ENCODE measurements around the gene FGF12. TPM values are rescaled to one million over a fixed set of nuclear protein-coding genes. Genes with fewer than 3 reads are reported as not detected.
"Not testable (repeated sequence)": the region's sequence is repeated elsewhere in the genome, so short reads cannot be mapped to it uniquely, and the experiment has no call there.

Gene FGF12
- total and polyA plus RNA-seq, 11 donors = 21.8 to 420 (median 265) TPM

DNA sequence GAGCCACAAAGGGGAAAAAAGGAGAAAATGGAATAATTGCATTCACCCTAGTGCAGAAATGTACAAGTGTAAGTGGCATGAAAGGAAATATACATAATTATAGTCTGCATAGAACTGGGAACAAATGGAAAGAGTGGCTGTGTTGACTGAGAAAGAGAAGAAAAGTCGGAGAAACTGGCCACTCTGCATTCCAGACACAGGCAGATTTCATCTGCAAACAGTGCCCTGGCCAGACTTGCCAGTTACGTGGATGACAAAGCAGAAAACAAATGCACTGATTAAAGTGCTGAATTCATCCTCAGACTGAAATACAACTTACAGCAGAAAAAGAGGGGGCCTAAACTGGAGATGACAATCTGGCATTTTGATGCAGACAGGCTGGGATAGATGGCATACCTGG, 129.8 kb downstream of the FGF12 start:
- H3K36me3 ChIP-seq = no peaks in the 10 kb centered on the region
- intact Hi-C loops (cut with DNase I) = no loop called here
- ATAC-seq = peak; percentile 18 to 42 (median 34)
- no peak for DNase-seq
- H3K4me1 ChIP-seq = peaks cover 0 to 23% (median 0%) of the 10 kb centered on the region in 12 donors
- peaks cover 0 to 10% (median 0%) of the 10 kb centered on the region in 12 donors for H3K9me3 ChIP-seq
- TF ChIP-seq CTCF (IDR thresholded peaks at IDR 0.05) = no peak
- no peak for TF ChIP-seq POLR2A (IDR thresholded peaks at IDR 0.05)
- H3K27ac ChIP-seq = peak overlapping the region in 10 of 12 donors; percentile 5 to 56 (median 37)
- no peaks in the 10 kb centered on the region for H3K27me3 ChIP-seq
- H3K4me3 ChIP-seq = peak overlapping the region in 1 of 12 donors; percentile 1
- WGBS, 4 donors = 33 to 44% (median 39%) methylated on average over 2 of the region's 2 CpGs

DNA sequence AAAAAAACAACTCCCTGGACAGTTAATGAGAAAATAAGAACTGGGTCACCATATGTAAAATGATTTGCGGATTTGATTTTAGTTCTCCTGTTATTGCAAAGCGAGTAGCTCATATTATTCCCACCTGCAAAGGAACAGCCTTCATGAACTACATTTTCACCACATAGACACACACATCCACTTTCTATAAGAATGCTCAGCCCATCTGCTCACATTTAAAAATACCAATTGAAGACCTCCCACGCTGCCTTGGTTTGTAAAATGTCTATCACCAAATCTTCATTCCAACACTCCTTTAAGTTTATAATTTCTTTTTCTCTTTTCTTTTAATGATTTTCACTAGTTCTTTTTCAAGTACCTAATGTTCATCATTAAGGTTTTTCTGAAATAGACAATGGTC, 148.6 kb downstream of the FGF12 start:
- ATAC-seq (no peak), DNase-seq (no peak)
- Histone ChIP-seq H3K9me3 (peaks cover 0 to 5% (median 0%) of the 10 kb centered on the region in 12 donors), H3K36me3 (no peaks in the 10 kb centered on the region), H3K27me3 (no peaks in the 10 kb centered on the region), H3K4me3 (no peak overlapping the region), H3K27ac (peak overlapping the region in 3 of 12 donors; percentile 27 to 57 (median 31)), H3K4me1 (peaks cover 0 to 9% (median 0%) of the 10 kb centered on the region in 12 donors)
- no peak for TF ChIP-seq POLR2A (IDR thresholded peaks at IDR 0.05)
- no peak for TF ChIP-seq CTCF (IDR thresholded peaks at IDR 0.05)
- WGBS, 4 donors = 89 to 96% (median 94%) methylated on average over 3 of the region's 3 CpGs
- intact Hi-C loops (cut with DNase I) = loop anchor here in 3 of 10 donors (5.0 to 10.0 kb wide), 3 partner anchors 59 to 146 kb away; partner anchors contain the start of gene FGF12 (in 1 of the 3)

DNA sequence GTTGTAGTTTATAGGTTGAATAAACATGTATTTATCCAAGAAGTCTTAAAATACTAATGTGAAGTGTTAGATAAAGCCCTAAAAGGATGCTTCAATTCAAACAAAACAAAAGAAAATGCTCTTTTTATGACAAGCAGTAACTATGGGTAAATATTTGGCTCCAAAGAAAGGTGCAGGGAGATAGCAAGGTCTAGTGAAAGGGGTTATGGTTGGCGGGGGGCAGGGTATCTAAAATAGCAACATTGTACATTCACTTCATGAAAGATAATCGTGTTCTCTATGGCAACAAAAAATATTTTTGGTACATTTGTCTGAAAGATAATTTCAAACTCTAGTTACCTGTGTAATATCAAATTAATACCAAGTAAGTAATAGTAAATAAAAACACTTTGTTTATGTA, 149.5 kb downstream of the FGF12 start:
- DNase-seq = no peak
- intact Hi-C loops (cut with DNase I) = loop anchor here in 3 of 10 donors (1.0 to 10.0 kb wide), 4 partner anchors 59 to 147 kb away; partner anchors contain the start of gene FGF12 (in 1 of the 3)
- Histone ChIP-seq H3K27me3 (no peaks in the 10 kb centered on the region), H3K27ac (peak overlapping the region in 8 of 12 donors; percentile 27 to 60 (median 36)), H3K36me3 (no peaks in the 10 kb centered on the region), H3K9me3 (peaks cover 0 to 5% (median 0%) of the 10 kb centered on the region in 12 donors), H3K4me1 (peaks cover 0 to 9% (median 0%) of the 10 kb centered on the region in 12 donors), H3K4me3 (no peak overlapping the region)
- 35 to 44% (median 37%) methylated on average over 2 of the region's 2 CpGs for WGBS, 4 donors
- ATAC-seq = peak in 2 of 4 donors; percentile 58 to 79
- TF ChIP-seq POLR2A (IDR thresholded peaks at IDR 0.05) (no peak), CTCF (IDR thresholded peaks at IDR 0.05) (no peak)

DNA sequence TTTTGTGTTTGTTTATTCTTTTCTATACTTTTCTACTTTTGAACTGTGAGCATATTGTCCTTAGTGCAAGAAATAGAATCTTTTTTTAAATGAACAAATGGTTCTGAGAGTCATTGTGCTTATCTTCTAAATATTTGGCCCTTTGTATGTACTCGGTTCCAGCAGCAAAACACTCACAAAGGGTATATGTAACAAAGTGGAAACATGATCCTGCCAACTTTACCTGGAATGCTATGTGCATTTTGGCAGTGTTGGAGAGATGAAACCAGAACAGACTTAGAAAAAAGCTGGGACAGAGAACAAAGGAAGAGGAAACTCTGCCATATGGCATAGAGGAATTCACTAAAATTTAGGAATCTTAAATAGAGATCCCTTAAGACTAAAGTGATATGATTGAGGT, 150.1 kb downstream of the FGF12 start:
- Histone ChIP-seq H3K27me3 (no peaks in the 10 kb centered on the region), H3K4me3 (no peak overlapping the region), H3K36me3 (no peaks in the 10 kb centered on the region), H3K27ac (peak overlapping the region in 9 of 12 donors; percentile 7 to 60 (median 39)), H3K9me3 (peaks cover 0 to 5% (median 0%) of the 10 kb centered on the region in 12 donors), H3K4me1 (peaks cover 0 to 14% (median 0%) of the 10 kb centered on the region in 12 donors)
- 27 to 41% (median 35%) methylated on average over 1 of the region's 1 CpG for WGBS, 4 donors
- DNase-seq = no peak
- intact Hi-C loops (cut with DNase I) = loop anchor here in 3 of 10 donors (1.0 to 10.0 kb wide), 4 partner anchors 60 to 148 kb away; partner anchors contain the start of gene FGF12 (in 1 of the 3)
- TF ChIP-seq POLR2A (IDR thresholded peaks at IDR 0.05) (no peak), CTCF (IDR thresholded peaks at IDR 0.05) (no peak)
- peak; percentile 61 to 88 (median 73) for ATAC-seq

- not testable (repeated sequence) for ATAC-seq, DNase-seq, H3K27me3 ChIP-seq, H3K9me3 ChIP-seq, H3K36me3 ChIP-seq, H3K4me3 ChIP-seq
- Histone ChIP-seq H3K4me1 (peaks cover 0 to 16% (median 0%) of the 10 kb centered on the region in 12 donors), H3K27ac (peak overlapping the region in 7 of 12 donors; percentile 31 to 60 (median 42))
- intact Hi-C loops (cut with DNase I) = loop anchor here in 3 of 10 donors (1.0 to 10.0 kb wide), 4 partner anchors 61 to 148 kb away; partner anchors contain the start of gene FGF12 (in 1 of the 3)
- WGBS, 4 donors = 91 to 93% (median 92%) methylated on average over 5 of the region's 5 CpGs
These were observed 150.6 kb downstream of the FGF12 start for GRCh38 chr3:192576704-192577103.
